ENCODE data around the gene HOXB7.
A peak's percentile ranks its signal among the peaks of the same experiment; 100 is the strongest.

The HOXB7 gene

DNA sequence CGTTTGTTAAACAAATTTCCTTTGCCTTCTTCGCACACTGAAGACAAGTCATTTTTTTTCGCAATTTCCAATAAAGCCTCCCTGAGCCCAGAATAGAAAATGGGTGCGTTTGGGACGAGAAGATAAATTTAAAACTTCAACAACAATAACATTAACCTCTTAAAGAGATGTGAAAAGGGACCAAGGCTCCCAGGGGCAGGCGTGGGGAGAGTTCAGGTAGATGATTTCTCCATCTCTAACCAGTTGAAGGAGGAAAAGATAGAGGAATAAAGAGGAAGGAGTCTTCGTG is 31.4 kb downstream of the HOXB7 start:
- no peak for DNase-seq (ENCODE audit: low spot score)

DNA sequence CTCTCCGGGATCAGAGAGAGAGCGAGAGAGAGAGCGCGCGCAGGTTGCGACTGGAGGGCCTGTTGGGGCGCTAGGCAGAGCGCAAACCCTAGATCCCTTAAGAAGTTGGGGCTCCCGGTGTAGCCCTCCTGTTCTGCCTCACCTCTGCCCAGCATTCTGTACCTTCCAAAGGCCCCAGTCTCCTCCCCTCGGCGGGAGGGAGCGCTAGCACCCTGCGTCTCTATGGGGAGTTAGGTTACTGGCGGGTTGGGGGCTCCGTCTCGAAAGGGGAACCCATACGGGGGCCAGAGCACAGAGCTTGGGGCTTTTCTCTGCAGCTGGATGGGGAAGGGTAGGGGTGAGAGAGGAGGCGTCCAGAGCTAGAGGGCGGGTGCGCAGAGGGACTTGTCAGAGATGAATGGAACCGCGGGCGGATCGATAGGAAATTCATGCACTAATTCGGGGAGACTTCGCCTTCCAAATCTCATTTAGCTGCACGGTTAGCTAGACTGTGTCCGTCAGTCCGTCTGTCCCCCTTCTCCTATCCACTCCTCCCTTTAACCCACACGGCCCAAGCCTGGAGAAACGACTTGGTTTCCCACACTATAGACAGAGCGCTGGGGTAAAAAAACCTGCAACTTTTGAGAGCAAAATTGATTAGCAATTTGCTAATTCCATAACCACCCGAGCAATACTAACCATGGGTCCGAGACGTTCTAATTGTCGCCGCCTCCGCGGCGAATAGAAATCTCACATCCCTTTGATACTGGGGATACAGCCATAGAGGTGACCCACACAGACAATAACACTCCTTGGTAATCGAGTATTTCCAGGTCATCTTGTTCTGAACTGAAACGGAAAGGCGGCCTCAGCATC is 32.0 kb downstream of the HOXB7 start:
- peak; percentile 55 for DNase-seq (ENCODE audit: low spot score)

DNA sequence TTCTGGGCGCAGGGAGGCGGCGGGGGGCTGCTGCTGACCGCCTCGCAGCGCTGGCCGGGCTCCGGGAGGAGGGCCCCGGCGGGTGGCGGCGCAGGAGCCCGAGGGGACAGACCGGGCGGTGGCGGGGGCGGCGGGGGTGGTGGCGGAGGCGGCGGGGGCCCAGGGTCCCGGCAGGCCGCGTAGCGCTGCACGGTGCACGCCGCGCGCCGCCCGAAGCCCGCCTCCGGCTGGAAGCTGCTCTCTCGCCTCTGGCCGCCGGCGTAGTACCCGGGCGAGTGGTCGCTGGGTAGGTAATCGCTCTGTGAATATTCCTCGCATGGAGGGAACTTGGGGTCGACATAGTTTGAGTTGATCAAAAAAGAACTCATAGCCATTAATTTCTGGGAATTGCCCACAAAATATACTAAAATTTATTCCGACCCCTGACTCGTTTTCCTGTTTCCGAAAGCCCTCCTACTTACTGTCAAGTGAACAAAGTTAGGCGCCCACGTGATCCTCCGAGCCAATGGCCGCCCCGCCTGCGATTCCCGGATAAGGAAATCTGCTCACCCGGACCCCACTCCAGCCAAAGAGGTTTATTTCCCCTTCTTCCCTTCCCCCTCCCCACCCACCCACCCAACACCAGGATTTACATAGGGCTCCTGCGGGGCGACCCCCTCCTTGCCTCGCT is 32.7 kb downstream of the HOXB7 start, which contains the start of gene HOXB4:
HOXB4 (minus strand) TSS at position 405 of the 670 bp plus-strand sequence; CDS start at position 374, 31 bp downstream.
- DNase-seq (ENCODE audit: low spot score): peak; percentile 81

DNA sequence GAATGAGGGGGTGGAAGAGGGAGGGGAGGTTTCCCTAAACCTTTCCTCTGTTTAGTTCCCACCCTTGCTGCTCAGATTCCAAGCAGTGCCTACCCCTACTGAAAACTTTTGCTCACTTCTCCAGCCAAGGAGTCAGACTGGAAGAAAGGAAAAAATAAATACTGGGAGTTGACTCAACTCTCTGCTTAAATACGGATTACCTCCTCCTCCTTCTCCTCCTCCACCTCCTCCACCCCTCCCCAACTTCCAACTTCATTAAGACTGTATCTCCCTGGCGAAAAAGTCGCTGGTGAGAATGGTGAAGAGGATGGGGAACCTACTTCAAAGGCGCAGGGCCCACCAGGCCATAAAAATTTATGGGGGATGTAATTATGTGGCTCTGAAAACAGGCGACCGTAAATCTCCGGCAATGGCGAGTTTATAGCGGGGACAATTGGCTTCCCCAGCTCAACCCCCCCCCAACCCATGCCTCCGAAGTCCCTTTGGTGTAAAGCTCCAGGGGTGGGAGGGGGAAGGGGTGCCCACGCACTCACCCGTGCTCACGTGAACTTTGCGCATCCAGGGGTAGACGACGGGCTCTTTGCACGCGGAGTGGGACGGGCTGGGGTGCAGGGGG is 33.4 kb downstream of the HOXB7 start:
- peak; percentile 33 for DNase-seq (ENCODE audit: low spot score)

DNA sequence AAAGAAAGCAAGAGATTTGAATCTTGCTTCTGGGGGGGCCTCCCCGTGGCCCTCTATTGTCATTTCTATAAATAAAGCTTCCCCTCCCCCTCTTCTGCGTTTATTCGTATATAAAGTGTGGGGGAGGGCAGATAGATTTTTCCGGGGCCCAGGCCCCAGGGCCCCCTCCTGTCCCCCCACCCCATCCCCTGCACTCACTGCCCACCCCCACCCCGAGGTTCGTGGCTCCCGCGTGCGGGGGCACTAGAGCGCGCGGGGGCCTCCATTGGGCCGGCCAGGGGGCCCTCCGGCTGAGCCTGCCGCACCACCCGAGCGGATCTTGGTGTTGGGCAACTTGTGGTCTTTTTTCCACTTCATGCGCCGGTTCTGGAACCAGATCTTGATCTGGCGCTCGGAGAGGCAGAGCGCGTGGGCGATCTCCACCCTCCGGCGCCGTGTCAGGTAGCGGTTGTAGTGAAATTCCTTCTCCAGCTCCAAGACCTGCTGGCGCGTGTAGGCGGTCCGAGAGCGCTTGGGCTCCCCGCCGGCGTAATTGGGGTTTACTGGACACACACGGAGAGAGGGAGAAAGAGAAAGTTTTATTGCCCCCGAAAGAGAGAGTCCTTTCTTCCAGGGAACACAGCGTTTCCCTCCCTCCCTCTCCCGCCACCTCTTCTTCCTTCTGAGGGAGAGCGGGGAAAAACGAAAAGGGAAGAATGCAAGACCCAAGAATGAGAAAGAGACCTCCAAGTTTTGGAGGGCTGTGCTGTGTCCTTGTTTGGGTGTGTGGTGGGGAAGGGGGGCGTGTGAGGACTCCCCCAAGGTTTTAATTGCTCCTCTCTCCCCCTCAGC is 34.1 kb downstream of the HOXB7 start:
- DNase-seq (ENCODE audit: low spot score): no peak

DNA sequence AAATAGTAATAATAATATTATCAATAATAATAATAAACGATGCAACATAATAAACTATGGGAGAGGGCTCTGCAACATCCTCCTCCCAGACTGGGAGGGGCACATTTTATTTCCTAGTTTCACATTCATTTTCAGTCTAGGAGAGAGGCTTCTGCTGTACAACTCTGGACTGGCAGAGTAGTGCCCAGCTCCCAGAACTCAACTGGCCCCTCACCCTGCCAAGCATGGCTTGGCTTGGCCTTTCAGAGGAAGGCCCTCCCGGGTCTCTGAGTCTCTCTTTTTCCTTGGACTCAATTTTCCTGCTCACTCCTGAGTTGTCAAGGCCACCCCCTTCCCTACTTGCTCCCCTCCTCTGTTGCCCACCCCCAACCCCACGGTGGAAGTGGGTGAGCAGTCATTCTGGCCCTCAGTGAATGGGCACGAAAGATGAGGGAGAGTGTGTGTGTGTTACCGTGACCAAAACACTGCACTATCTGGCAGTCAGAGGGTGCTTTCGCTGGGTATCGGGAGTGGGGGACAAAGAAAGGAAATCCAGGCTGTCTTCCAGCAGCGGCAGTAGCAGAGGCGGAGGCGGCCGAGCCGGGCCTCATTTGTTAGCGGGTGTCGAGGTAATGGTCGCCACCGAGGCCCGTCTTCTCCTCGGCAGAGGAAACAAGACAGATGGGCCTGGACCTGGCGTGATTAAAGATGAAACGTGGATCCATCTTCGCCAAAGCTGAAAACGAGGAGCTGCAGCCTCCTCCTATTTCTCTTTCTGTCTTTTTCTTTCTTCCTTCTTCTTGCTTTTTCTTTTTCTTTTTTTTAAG is 34.9 kb downstream of the HOXB7 start:
- DNase-seq (ENCODE audit: low spot score): no peak

DNA sequence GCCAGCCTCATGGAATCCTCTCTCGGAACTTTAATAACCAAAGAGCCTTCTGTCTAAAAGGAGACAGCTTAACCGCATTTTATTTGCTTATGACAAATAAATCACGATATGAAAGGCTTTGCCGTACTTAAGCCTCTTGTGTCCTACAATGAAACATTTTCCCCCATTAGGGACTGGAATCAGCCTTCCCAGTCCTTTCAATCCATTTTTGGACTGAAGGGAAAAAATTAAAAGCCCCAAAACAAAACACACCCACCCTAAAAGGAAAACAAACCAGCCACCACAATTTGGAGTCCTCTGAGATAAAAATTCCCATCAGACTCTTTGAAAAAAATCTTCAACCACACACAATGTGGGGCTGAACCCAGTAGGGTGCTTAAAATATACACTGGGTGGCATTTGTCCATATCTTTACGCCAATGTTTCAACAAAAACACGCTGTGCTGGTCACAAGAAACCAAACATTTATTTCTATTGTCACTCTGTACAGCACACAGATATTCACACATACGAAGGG is 35.7 kb downstream of the HOXB7 start:
- DNase-seq (ENCODE audit: low spot score): no peak

DNA sequence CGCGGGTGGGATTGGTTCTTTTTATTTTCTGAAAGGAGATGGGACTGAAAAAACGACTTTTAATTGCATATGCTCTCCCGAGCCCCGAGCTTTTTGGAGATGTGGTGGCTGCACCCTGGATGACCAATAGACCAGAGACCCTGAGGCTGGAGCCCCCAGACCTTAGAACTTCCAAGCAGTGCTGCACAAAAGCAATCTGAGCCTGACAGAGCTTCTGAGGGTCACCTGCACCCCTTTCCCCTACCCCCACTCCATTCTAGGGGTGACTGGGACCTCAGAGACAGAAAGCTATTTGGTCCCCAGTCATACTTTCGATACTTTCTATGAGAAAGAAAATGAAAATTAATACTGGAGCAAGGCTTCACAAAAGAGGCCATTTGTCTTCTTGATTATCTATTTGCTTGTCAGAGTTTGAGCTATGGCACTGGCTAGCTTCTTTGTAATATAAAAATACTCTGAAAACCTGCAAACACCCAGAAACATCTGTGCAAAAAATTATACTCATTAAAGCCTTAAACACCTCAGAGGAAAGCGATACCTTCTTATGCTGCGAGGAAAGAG is 36.2 kb downstream of the HOXB7 start:
- DNase-seq (ENCODE audit: low spot score): no peak

DNA sequence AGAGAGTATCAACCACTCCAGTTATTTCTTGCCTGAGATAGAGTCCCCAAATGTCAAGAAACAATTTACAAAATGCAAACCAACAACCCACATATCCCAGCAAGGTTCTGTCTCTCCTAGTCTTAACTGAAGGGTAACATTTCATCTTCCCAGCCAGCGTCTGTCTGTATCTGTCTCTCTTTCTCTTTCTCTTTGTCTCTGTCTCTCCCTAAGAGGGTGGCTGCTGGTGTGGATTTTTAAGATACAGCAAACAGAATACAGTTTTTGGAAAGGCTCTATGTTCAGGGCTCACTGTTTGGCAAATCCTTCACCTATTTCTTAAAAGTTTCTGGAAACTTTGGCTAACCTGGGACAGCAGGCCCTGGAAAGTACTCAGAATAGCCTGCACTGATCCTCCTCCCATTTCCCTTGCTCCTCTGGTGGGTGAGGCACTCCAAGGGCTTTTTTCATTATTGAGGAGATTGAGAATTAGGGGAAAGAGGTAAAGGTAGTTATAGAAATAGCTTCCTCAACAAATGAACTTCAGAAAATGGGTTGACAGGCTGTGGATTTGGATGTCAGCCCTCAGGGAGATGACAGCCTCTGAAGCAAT is 38.9 kb downstream of the HOXB7 start:
- DNase-seq (ENCODE audit: low spot score): no peak

DNA sequence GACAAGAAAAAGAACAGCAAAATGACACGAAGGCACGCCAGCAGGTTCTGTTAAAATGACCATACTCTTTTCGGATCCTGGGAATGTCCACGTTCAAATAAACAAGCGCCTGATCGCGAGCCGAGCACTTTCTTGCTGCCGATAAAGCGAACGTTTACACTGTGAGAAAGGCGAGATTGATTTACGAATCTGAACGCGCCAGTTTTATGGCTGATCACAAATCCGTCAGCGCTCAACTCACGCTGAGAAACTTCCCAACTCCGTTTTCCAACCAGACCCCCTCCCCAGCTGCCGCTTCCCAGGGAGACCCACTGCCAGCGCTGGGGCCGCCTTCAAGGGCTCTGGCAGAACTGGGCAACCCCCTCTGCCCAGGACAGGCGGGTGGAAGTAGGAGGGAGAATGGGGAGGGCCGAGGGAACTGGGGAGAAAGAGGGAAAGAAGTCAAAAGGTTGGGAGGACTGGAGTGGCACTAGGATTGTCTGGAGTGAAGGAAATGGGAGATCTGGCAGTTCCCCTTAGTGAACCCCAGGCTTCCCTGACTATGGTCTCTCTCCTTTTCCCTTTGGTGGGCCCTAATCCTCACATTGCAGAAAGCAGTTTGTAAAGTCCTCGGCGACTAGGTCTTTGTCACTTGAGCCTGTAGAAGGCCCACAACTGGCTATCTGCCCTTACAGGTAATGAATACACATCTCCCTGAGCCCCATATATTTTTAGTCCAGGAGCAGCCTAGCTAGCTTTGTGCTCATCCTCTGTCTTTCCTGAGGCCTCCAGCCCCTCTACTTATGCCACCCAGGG is 39.6 kb downstream of the HOXB7 start:
- no peak for DNase-seq (ENCODE audit: low spot score)

DNA sequence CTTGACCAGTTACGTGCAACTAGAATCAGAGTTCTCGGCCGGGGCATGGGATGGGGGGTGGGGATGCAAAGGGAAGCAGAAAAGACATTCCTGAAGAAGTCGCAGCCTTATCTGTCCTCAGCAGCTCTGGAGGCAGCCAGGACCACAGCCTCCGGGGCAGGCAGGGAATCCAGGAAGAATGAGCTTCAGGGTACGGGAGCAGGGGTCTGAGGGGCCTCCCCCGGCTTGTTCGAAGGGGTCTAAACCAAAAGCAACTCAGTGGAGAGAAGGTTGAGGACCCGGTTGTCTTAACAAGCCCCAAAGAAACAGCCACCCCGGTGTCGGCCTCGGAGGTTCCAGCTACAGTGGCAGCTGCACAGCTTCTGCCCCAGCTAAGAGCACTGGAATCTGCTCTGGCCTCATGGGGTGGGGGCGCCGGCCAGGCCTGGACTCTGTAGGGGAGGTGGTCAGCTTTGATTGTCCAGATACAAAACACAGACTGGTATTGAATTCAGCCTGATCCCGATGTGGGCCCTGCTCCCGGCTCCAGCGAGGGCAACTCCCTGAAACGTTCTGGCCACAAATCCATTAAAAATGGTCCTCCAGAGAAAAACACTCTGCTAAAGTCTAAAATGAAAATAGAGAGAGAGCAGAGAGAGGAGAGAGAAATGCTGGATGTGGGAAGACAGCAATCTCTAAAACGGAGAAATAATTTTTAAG is 40.3 kb downstream of the HOXB7 start:
- DNase-seq (ENCODE audit: low spot score): no peak

DNA sequence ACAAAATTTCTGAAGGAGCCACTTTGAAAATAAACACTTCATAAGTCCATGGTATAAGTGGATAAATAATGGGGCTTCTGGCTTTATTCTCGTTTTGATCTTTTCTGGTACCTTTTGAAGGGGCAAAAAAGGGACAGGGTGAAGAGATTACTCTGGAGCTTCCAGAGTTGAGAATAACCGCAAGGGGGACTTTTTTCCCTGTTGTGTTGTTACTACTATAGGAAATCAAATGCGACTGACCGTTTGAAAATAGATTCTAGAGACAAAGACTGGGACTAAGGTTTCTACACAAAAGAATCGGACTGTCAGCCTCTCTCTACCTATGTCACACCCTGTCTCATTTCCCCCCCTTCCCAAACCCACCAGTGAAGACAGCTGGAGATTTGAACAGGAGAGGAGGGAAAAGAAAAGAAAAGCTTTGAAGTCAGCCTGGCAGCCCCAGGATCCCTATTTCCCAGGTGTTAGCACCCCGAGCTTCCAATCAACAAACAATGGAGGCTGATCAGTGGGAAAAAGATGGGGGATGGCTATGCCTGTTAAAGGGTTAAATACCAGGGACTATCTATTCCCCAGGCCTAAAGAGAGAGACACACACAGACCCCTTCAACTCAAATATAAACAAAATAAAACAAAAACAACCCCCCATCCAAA is 41.0 kb downstream of the HOXB7 start:
- DNase-seq (ENCODE audit: low spot score): no peak

DNA sequence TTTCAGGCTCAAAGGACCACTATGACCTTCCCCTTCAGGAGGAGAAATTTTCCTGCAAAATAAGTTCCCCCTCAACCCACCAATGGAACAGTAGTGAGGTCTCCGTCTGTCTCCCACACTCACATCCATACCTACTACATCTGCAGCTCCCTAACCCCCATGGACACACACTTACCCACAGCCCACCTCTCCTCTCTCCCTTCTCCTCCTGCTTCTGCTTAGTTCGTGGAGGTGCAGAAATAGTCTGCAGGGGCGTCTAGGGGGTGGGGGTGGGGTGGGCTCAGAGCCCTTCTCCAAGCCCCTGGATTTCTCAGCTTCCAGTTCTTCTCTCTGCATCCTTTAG is 41.6 kb downstream of the HOXB7 start:
- no peak for DNase-seq (ENCODE audit: low spot score)

DNA sequence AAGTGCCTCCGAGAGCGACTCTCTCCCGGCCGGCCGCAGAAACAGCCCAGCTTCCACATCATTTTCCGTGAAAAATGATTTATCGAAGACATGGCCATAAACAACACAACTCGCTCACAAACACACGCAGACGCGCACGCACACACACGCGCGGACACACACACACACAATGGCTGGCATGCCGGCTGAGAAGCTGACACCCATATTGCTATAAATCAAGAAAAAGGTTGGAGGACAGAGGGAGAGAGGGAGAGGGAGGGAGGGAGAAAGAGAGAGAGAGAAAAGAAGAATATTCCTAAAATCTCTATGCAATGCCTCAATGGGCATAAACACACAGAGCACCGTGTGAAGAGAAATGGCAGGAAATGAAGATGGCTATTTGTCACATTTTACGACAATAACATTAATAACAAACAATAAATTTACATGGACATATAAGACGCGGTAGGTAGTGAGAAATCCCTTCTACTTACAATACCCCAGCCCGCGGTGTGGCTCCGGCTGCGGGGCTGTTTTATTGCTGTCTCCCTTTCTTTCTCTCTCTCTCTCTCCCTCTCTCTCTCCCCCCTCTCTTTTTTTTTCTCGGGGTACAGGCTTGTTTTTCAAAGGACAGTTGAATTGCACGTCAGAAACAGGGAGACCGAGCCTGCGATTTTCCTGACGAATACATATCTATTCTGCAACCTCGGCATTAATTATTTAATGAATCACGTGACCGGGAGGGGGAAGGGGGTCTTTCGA is 42.1 kb downstream of the HOXB7 start:
- DNase-seq (ENCODE audit: low spot score): no peak

DNA sequence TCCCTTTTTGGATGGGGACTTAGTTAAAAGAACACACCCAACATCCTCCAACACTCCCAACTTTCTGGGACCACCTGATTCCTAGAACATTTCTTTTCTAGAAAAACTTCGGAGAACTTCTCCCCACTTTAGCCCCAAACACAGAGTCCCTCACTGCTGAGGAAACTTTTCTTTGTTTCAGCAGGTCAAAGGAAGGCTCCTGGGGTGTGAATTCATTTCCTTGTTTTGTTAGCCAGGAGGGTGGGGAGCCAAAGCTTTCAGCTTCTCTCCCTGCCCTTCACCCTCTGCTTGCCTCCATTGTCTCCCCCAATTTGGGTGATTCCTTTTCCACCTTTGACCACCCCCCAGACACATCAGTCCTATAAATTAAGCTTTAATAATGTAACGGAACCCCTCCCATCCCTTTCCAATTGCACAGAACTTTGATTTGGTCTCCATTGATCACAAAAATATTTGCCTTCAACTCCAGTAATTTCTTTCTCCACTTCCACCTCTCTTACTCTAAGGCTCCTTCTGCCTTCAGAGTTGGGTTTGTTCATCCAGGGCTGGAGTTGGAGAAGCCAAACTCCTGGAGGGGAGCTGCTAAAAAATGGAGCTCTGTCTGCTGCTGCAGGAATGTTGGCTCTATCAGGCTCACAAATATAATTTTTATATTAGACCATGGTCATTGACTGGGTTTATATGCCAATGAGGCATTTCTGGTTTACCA is 43.0 kb downstream of the HOXB7 start:
- no peak for DNase-seq (ENCODE audit: low spot score)

DNA sequence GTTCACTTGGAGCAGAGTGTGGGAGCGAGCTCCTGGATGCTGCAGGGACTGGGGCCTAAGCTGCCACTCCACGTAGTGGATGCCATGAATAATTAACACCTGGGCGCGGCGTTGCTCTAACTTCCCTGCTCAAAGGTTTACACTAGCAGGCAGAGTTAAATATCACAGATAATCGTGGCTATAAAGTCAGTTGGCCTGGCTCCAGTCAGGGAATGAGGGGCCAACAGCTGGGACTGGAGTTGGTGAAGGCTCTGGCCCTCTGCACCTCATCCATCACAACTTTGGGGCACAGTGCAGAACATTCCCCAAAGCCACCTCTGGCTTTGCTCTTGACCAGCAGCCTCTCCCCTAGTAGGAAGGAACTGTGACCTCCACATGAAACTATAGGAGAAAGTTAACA is 43.6 kb downstream of the HOXB7 start:
- no peak for DNase-seq (ENCODE audit: low spot score)

DNA sequence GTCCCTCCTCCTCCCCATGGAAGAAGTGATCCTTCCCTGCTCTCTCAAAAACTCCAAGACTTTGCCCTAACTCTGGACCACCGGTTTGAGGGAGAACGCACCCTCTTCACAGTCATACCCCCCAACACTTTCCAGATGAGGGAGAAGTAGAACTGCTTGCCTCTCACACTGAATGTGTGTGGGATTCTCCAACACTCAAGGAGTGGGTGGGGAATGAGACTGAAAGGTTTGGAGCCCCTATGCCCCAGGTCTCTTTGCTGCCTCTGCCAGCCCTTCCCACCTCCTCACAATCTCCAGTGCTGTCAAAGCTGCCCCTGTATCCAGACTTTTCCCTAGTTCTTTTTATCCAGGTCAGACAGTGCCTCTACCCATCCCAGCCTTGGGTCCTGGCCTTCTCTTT is 44.1 kb downstream of the HOXB7 start:
- DNase-seq (ENCODE audit: low spot score): no peak

All from RKO (cell line).